IPS-18a (cell line): Measurements from ENCODE around the gene CABYR.

Experiments
- H3K27ac ChIP-seq: one replicate; pipeline ENCODE4 v1.5.1; 2013; ENCODE audit warnings: low read length
- H3K27me3 ChIP-seq: one replicate; pipeline ENCODE4 v1.6.1; 2013; ENCODE audit warnings: mild to moderate bottlenecking, low read length; ENCODE audit not compliant: control insufficient read depth, insufficient read depth
- H3K36me3 ChIP-seq: one replicate; pipeline ENCODE4 v1.6.1; 2013; ENCODE audit warnings: low read depth, low read length; ENCODE audit not compliant: control insufficient read depth
- H3K4me1 ChIP-seq: one replicate; pipeline ENCODE4 v1.6.1; 2013; ENCODE audit warnings: low read depth, low read length; ENCODE audit not compliant: control insufficient read depth
- H3K4me3 ChIP-seq: one replicate; pipeline ENCODE4 v1.5.1; 2013; ENCODE audit warnings: low read length
- H3K9ac ChIP-seq: one replicate; pipeline ENCODE4 v1.6.1; 2013; ENCODE audit warnings: mild to moderate bottlenecking, low read length, moderate library complexity
- H3K9me3 ChIP-seq: one replicate; pipeline ENCODE4 v1.6.1; 2013; ENCODE audit warnings: low read depth, low read length; ENCODE audit not compliant: control insufficient read depth

Gene CABYR

GRCh38 chr18:24196764-24197163, 57.9 kb downstream of the CABYR start:
- Histone ChIP-seq H3K4me1 (no peaks in the 10 kb centered on the region), H3K36me3 (peaks cover 3% of the 10 kb centered on the region), H3K9ac (no peak overlapping the region), H3K27ac (no peak overlapping the region), H3K4me3 (no peak overlapping the region), H3K27me3 (no peaks in the 10 kb centered on the region), H3K9me3 (no peaks in the 10 kb centered on the region)

GRCh38 chr18:24197412-24197811, 58.5 kb downstream of the CABYR start:
- H3K36me3 ChIP-seq, result peaks cover 3% of the 10 kb centered on the region
- H3K4me3 ChIP-seq, result no peak overlapping the region
- H3K27me3 ChIP-seq, result no peaks in the 10 kb centered on the region
- H3K9ac ChIP-seq, result no peak overlapping the region
- no peak overlapping the region for H3K27ac ChIP-seq
- H3K4me1 ChIP-seq, result no peaks in the 10 kb centered on the region
- H3K9me3 ChIP-seq, result no peaks in the 10 kb centered on the region

DNA sequence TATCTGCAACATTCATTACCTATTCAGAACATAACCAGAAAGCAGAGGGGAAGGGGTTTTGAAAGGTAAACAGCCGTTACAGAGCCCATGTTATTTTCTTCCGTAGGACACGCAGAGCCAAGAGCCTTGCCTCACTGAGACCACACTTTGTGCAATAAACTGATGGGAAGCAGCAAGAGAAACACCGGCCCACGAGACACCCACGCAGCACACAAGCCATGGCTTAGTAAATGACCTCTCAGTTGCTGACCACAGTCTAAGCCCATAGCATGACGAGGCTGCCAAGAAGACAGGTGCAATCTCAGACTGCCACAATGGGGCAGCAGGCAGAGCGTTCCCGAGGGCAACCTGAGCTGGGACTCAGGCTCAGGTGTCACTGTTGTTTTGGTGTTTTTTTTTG, 59.6 kb downstream of the CABYR start:
- H3K4me1 ChIP-seq, result no peaks in the 10 kb centered on the region
- peaks cover 3% of the 10 kb centered on the region for H3K36me3 ChIP-seq
- H3K27me3 ChIP-seq, result no peaks in the 10 kb centered on the region
- H3K27ac ChIP-seq, result no peak overlapping the region
- no peak overlapping the region for H3K4me3 ChIP-seq
- no peak overlapping the region for H3K9ac ChIP-seq
- no peaks in the 10 kb centered on the region for H3K9me3 ChIP-seq

- no peaks in the 10 kb centered on the region for H3K4me1 ChIP-seq
- no peak overlapping the region for H3K4me3 ChIP-seq
- H3K27ac ChIP-seq, result no peak overlapping the region
- H3K36me3 ChIP-seq, result peaks cover 3% of the 10 kb centered on the region
- no peaks in the 10 kb centered on the region for H3K27me3 ChIP-seq
- no peak overlapping the region for H3K9ac ChIP-seq
- H3K9me3 ChIP-seq, result no peaks in the 10 kb centered on the region
Measured at GRCh38 chr18:24199372-24199962, 60.6 kb downstream of the CABYR start.

DNA sequence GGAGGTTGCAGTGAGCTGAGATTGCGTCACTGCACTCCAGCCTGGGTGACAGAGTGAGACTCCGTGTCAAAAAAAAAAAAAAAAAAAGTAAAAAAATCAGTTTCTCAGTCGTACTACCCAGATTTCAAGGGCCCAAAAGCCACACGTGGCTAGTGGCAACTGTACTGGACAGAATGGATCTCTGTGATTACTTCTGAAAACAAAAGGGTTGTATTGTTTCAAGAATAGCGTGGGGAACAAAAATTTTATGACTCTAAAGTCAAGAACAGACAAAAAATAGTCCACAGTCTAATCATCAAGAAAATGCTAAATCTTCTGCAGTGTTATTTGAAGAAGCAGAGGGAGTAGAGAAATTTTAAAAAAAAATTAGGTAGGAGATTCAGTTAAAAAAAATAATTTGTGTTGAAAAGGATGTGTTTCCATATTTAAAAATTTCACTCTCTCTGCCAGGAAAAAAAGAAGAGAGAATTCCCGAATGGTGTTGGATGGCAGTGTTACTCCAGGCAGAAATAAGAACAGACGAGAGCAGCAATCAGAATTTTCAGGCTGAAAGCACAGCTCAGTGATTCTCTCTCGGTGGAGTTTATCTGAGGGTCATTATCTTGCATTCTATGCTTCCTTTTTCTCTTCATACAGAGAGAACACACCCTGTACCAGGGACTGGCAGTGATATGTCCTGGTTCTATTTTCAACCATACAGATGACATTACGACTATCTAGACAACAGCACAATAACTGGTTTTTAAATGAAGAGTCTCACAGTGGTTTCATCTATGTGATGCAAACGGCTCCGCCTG, 61.8 kb downstream of the CABYR start:
- Histone ChIP-seq H3K4me1 (no peaks in the 10 kb centered on the region), H3K4me3 (no peak overlapping the region), H3K27me3 (no peaks in the 10 kb centered on the region), H3K27ac (no peak overlapping the region), H3K36me3 (no peaks in the 10 kb centered on the region), H3K9me3 (no peaks in the 10 kb centered on the region), H3K9ac (no peak overlapping the region)

DNA sequence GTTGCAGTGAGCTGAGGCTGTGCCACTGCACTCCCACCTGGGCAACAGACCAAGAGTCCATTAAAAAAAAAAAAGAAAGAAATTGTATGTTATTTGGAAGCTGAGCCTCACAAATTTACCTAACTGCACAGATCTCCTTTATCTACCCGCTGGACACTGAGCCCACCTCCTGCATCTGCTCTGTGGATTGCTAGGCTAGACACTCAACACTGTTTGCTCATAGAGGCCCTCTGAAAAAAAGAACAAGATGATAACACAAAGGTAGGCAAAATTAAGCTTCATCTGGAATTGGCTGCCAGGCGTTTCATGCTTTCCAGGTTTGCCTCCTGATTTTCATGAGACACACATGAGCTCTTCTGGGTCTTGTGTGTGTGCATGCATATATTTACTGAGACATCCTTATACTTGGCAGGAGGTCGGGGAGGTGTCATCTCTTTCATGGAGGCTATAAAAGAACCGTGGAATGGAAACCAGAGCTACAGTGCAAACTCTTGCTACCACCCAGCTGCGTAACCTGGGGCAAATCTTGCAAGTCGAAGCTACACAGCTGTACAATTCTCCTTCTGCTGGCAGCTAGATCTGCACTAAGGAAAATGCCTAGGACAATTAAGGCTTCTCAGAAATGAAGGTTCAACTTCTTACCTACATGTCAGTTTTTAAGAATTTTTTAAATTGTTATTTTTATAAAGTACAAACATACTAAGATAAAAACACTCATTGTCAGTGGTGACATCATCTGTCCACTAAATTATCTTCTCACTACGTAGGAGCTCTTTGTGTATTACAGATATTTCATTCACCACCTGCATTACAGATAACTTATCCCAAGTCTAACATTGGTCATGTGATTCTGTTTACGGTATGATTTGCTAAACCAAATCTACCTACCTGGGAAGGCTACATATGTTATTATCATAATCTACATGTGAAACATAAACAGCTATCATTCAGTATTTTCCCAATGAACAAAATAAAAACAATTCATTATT, 63.1 kb downstream of the CABYR start:
- H3K4me1 ChIP-seq, result no peaks in the 10 kb centered on the region
- H3K27me3 ChIP-seq, result no peaks in the 10 kb centered on the region
- H3K9me3 ChIP-seq, result no peaks in the 10 kb centered on the region
- H3K27ac ChIP-seq, result no peak overlapping the region
- no peak overlapping the region for H3K4me3 ChIP-seq
- no peaks in the 10 kb centered on the region for H3K36me3 ChIP-seq
- H3K9ac ChIP-seq, result no peak overlapping the region

DNA sequence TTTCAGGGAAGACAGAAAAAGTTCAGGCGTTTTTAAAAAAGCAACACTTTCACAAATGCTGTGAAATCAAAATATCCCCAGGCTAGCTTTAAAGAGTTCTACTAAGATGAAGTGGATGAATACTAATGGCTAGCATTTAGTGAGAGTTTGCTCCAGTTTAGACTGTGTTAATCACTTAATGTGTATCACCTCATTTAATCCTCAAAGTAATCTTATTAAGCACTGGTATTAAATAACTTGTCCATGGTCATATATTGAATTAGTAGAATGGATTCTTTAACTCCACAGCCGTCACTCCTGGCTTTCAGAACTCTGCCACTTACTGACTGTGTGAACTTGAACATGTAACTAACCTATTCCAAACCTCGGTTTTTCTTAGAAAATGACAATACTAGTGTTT, 66.0 kb downstream of the CABYR start:
- H3K9ac ChIP-seq, result no peak overlapping the region
- no peak overlapping the region for H3K4me3 ChIP-seq

DNA sequence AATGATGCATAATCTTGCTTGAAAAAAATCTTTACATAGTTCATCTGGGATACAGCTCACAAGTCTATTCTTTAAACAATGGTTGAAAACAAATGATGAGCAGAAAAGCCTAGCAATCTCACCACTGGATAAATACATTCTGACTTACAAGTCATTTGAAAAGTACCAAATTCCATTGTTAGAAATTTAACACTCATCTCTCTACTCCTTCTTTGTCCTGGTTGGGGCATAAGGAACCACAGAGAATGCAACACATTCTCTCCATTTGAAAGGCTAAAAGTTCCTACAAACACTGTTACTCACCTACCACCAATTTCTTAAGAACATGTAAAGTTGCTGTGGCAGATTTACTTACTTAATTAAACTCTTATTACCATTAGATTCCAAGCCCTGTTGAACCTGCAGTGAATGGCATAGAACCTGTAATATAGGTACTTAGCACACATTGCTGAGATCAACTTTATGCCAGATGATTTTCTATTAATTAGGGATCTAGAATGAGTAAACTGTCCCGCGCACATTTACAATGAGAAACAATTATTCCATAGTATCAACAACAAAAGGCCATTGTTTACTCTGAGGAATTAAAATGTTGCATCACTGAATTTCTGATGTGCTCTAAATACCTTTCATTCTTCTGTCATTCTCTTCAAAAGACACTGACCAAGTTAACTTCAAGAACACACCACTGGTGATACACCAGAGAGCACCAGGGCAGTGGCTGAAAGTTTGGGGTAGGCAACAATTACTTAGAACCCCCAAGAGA, 69.6 kb downstream of the CABYR start:
- Histone ChIP-seq H3K4me3 (no peak overlapping the region), H3K27ac (no peak overlapping the region), H3K27me3 (no peaks in the 10 kb centered on the region), H3K36me3 (no peaks in the 10 kb centered on the region), H3K9me3 (no peaks in the 10 kb centered on the region), H3K4me1 (peaks cover 10% of the 10 kb centered on the region), H3K9ac (no peak overlapping the region)

More for the DNA sequence above, 66.0 kb downstream of the CABYR start:
- Histone ChIP-seq H3K9me3 (no peaks in the 10 kb centered on the region), H3K27ac (no peak overlapping the region), H3K36me3 (no peaks in the 10 kb centered on the region), H3K27me3 (no peaks in the 10 kb centered on the region), H3K4me1 (peaks cover 10% of the 10 kb centered on the region)

DNA sequence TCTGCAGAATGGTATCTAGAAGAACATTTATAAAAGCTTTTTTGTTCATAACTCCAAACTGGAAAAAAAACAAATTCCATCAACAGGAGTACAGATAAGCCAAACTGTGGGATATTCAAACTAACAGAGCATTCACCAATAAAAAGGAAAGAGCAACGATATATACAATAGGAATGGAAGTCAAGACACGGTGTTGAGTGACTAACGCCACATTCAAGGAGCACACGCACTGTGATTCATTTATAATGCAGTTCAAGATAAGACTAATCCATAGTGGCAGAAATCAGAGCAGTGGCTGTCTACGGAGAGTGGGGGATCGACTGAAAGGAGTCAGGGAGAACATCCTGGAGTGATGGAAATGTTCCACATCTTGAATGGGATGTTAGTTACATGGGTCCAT, 70.7 kb downstream of the CABYR start:
- Histone ChIP-seq H3K9me3 (no peaks in the 10 kb centered on the region), H3K4me1 (peaks cover 20% of the 10 kb centered on the region), H3K36me3 (no peaks in the 10 kb centered on the region), H3K27me3 (no peaks in the 10 kb centered on the region), H3K27ac (no peak overlapping the region), H3K4me3 (no peak overlapping the region), H3K9ac (no peak overlapping the region)
